A549 (cell line): ENCODE measurements around the gene MXRA7. TPM values are rescaled to one million over a fixed set of nuclear protein-coding genes. Genes with fewer than 3 reads are reported as not detected.

ENCODE experiments used
- ATAC-seq, 2 experiments: fragments of 200-7000 bp in 1 of 2; fragments of >200 bp in 1 of 2; cut with Nextera tagmentation in 1 of 2; cut with Tn5 transposase in 1 of 2; 3 replicates each; pipeline versions ENCODE4 v1.8.0 to v1.9.1; 2018 to 2020; ENCODE audit warnings: mild to moderate bottlenecking in 1 of 2, moderate library complexity in 1 of 2
- CTCF ChIA-PET: fragments of 300-600 bp; sonication (Branson Sonifier 250); formaldehyde crosslinking; extraction: SDS; loops from one replicate; lab custom pipeline; 2021; ENCODE audit warnings: antibody characterized with exemption, inconsistent platforms; lab: Yijun Ruan, JAX
- POLR2A ChIA-PET: fragments of 350-600 bp; formaldehyde crosslinking; extraction: SDS; loops from one replicate; lab custom pipeline; 2021; ENCODE audit warnings: antibody characterized with exemption, inconsistent platforms; lab: Yijun Ruan, JAX
- DNase-seq, 2 experiments: peaks; one replicate each; pipeline versions ENCODE4 v3.0.0 to v3.0.0-alpha.2; 2011 to 2016; ENCODE audit warnings: low read depth in 1 of 2, low spot score in 1 of 2
- FAIRE-seq: peaks from 2 replicates; lab custom pipeline; 2011; peaks lifted over from hg19 to GRCh38; lab: Jason Lieb, UNC
- H3K27ac ChIP-seq, 2 experiments: fragments of >200 bp; sonication (Bioruptor Twin); formaldehyde crosslinking; 3 replicates each; pipeline ENCODE4 v1.5.1; 2016 to 2017
- H3K4me1 ChIP-seq: fragments of >200 bp; sonication (Bioruptor Twin); formaldehyde crosslinking; 3 replicates; pipeline ENCODE4 v1.6.1; 2016
- H3K4me2 ChIP-seq: fragments of >200 bp; sonication (Bioruptor Twin); formaldehyde crosslinking; 3 replicates; pipeline ENCODE4 v1.6.1; 2016
- H3K4me3 ChIP-seq: fragments of >200 bp; sonication (Bioruptor Twin); formaldehyde crosslinking; 3 replicates; pipeline ENCODE4 v1.5.1; 2016
- H3K9me3 ChIP-seq: fragments of >200 bp; sonication (Bioruptor Twin); formaldehyde crosslinking; 3 replicates; pipeline ENCODE4 v1.6.1; 2016
- BCL3 ChIP-seq: fragments of >200 bp; sonication (Bioruptor Twin); formaldehyde crosslinking; IDR thresholded peaks from 3 replicates; pipeline ENCODE4 v1.6.1; 2016
- BHLHE40 ChIP-seq: IDR thresholded peaks from 2 replicates; pipeline ENCODE4 v1.6.1; 2012; ENCODE audit warnings: low read depth, low read length, inconsistent platforms
- CBX8 ChIP-seq: fragments of 200-600 bp; sonication (generic); IDR thresholded peaks from 2 replicates; pipeline ENCODE4 v1.6.1; 2016
- CEBPB ChIP-seq, 2 experiments: fragments of >200 bp in 1 of 2; sonication (Bioruptor Twin) in 1 of 2; formaldehyde crosslinking in 1 of 2; IDR thresholded peaks; 2 replicates each; pipeline ENCODE4 v1.6.1; 2012 to 2016
- CHD2 ChIP-seq: fragments of 150-350 bp; IDR thresholded peaks from 2 replicates; pipeline ENCODE4 v1.6.1; 2014; ENCODE audit warnings: low read length; ENCODE audit not compliant: partially characterized antibody
- CHD4 ChIP-seq: fragments of 200-600 bp; sonication (generic); IDR thresholded peaks from 2 replicates; pipeline ENCODE4 v1.6.1; 2016; ENCODE audit warnings: antibody characterized with exemption, mild to moderate bottlenecking, borderline replicate concordance
- E2F6 ChIP-seq: IDR thresholded peaks from 2 replicates; pipeline ENCODE4 v1.6.1; 2012; ENCODE audit warnings: low read depth, borderline replicate concordance
- EP300 ChIP-seq, 2 experiments: fragments of >200 bp; sonication (Bioruptor Twin); formaldehyde crosslinking; IDR thresholded peaks; 2 replicates in 1 of 2; 3 replicates in 1 of 2; pipeline ENCODE4 v1.6.1; 2016 to 2017
- HDAC2 ChIP-seq: fragments of 200-600 bp; sonication (generic); IDR thresholded peaks from 2 replicates; pipeline ENCODE4 v1.6.1; 2016
- JUN ChIP-seq, 2 experiments: fragments of >200 bp; sonication (Bioruptor Twin); formaldehyde crosslinking; IDR thresholded peaks; 2 replicates in 1 of 2; 3 replicates in 1 of 2; pipeline ENCODE4 v1.6.1; 2016 to 2017
- KDM1A ChIP-seq: fragments of 200-600 bp; sonication (generic); IDR thresholded peaks from 2 replicates; pipeline ENCODE4 v1.6.1; 2016; ENCODE audit warnings: low read depth, mild to moderate bottlenecking
- MAX ChIP-seq: IDR thresholded peaks from 2 replicates; pipeline ENCODE4 v1.6.1; 2012
- MYC ChIP-seq: IDR thresholded peaks from 2 replicates; pipeline ENCODE4 v1.6.1; 2012; ENCODE audit warnings: mild to moderate bottlenecking, inconsistent platforms, low read length, improper control_type of control experiment, borderline replicate concordance
- NFE2L2 ChIP-seq: fragments of 150-350 bp; conservative IDR thresholded peaks from 2 replicates; pipeline ENCODE4 v1.6.1; 2014; ENCODE audit warnings: low read length
- PHF8 ChIP-seq: fragments of 200-600 bp; sonication (generic); IDR thresholded peaks from 2 replicates; pipeline ENCODE4 v1.6.1; 2016; ENCODE audit warnings: low read depth, mild to moderate bottlenecking, antibody characterized with exemption, moderate library complexity, borderline replicate concordance
- RAD21 ChIP-seq, 2 experiments: fragments of >200 bp in 1 of 2; sonication (Bioruptor Twin) in 1 of 2; formaldehyde crosslinking in 1 of 2; IDR thresholded peaks in 1 of 2; conservative IDR thresholded peaks in 1 of 2; 2 replicates in 1 of 2; 3 replicates in 1 of 2; pipeline ENCODE4 v1.6.1; 2012 to 2018; ENCODE audit warnings: inconsistent platforms in 1 of 2
- RFX5 ChIP-seq: fragments of 450-650 bp; IDR thresholded peaks from 2 replicates; pipeline ENCODE4 v1.7.1; 2014; ENCODE audit warnings: antibody characterized with exemption, mild to moderate bottlenecking, moderate library complexity
- RNF2 ChIP-seq: fragments of 200-600 bp; sonication (generic); IDR thresholded peaks from 2 replicates; pipeline ENCODE4 v1.6.1; 2016; ENCODE audit warnings: low read depth, mild to moderate bottlenecking, antibody characterized with exemption, moderate library complexity, borderline replicate concordance
- SMC3 ChIP-seq: fragments of >200 bp; sonication (Bioruptor Twin); formaldehyde crosslinking; IDR thresholded peaks from 3 replicates; pipeline ENCODE4 v1.6.1; 2018; ENCODE audit warnings: inconsistent platforms
- TP53 ChIP-seq: fragments of 250-450 bp; sonication (Bioruptor Pico); IDR thresholded peaks from 2 replicates; pipeline ENCODE4 v1.5.0; 2021; ENCODE audit warnings: mild to moderate bottlenecking, moderate library complexity
- ZC3H11A ChIP-seq: fragments of 450-650 bp; IDR thresholded peaks from 2 replicates; pipeline ENCODE4 v1.6.1; 2014; ENCODE audit warnings: antibody characterized with exemption, mild to moderate bottlenecking
- ZNF302 ChIP-seq: fragments of 250-450 bp; sonication (Bioruptor Pico); IDR thresholded peaks from 2 replicates; pipeline ENCODE4 v1.9.0; 2021; ENCODE audit warnings: inconsistent platforms, mild to moderate bottlenecking, moderate library complexity
- ZSCAN20 ChIP-seq: fragments of 250-450 bp; sonication (Bioruptor Pico); IDR thresholded peaks from 2 replicates; pipeline ENCODE4 v1.8.0; 2022; ENCODE audit warnings: mild to moderate bottlenecking, moderate library complexity
- WGBS: methylation state at CpG from one replicate; pipeline ENCODE4 v1.1.6; 2017; ENCODE audit errors: missing lambda C conversion rate; 5-methylcytosine and 5-hydroxymethylcytosine counted together
- polyA plus RNA-seq, 4 experiments: library from polyadenylated mRNA; depleted of rRNA in 3 of 4; stranded (reverse); fragments of >200 nt; fragmentation: RNase III in 1 of 4; extraction: RNeasy Plus Mini Kit Qiagen cat#74134 plus additional on column Dnase treatment in 1 of 4; gene quantifications; 2 replicates in 3 of 4; 3 replicates in 1 of 4; pipeline ENCODE4 v1.2.3, GENCODE V29; 2011 to 2017
- TF ChIP-seq, protein P1 (sequence below): fragments of >200 bp; sonication (Bioruptor Twin); formaldehyde crosslinking; IDR thresholded peaks from 3 replicates; pipeline ENCODE4 v1.5.1; 2016
- TF ChIP-seq, protein P2 (sequence below): fragments of 250-450 bp; sonication (Bioruptor Pico); IDR thresholded peaks from 2 replicates; pipeline ENCODE4 v1.5.0; 2020; ENCODE audit warnings: low read depth, mild to moderate bottlenecking, moderate library complexity

Gene MXRA7
- polyA plus RNA-seq, 2 of the 4 experiments (the other 2 are of a cell fraction): 47.8 to 57.2 TPM

DNA sequence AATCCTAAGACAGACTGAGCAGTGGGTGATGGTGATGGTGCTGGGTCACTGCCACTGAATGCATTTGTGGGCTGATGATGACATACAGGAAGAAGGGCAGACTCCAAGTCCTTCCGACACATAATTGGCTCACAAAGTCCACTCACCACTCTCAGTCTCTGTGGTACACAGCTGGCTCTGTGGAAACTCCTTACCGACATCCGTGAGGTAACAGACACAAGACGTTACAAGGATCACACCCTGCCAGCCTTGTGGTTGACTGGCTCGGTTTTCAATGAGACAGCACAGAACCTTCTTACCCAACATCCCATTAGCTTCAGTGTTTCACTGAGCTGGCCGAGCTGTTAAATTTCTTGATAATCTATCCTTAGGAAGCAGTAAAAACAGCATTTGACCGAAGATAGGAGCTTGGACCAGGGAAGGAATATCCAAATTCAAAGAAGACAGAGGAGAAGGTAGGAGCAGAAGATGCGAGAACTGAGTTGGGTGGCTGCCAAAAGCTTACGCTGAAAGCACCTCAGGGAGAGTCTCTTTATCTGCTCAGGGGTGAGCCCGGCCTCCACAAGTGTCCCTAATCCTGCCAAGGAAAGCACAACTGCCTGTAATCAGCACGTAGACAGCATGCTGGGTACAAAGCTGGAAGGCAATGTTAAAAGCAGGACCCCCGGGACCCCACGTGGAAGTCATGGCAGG lies 5.5 kb upstream of the MXRA7 start:
- Histone ChIP-seq H3K9me3 (no peaks in the 10 kb centered on the region), H3K4me2 (no peak overlapping the region)
- TF ChIP-seq MYC (no peak), ZSCAN20 (CRISPR knock-in tag) (no peak), BHLHE40 (no peak), CHD2 (no peak), EP300 (IDR thresholded peaks at IDR 0.05) (no peak), RAD21 (conservative IDR thresholded peaks at IDR 0.05 in 1 of 2, IDR thresholded peaks at IDR 0.05 in 1 of 2) (no peak), JUN (IDR thresholded peaks at IDR 0.05) (no peak)
- TF ChIP-seq, all 56 proteins: peak for 0
- H3K4me3 ChIP-seq: no peak overlapping the region
- ChIA-PET CTCF (interaction anchor here (0.9 to 26.0 kb wide), 14 partner anchors 9 to 225 kb away, joined by 3 to 456 read pairs (median 8); partner anchors contain the start of genes JMJD6 and METTL23), POLR2A (interaction anchor here (1.8 kb wide), 1 partner anchor 10 kb away, joined by 5 read pairs; the partner anchor contains the start of genes JMJD6 and METTL23)
- WGBS: 87% methylated on average over 13 of the region's 13 CpGs
- DNase-seq: no peak
- peaks cover 6% of the 10 kb centered on the region for H3K4me1 ChIP-seq
- no peak overlapping the region for H3K27ac ChIP-seq
- ATAC-seq: no peak
- FAIRE-seq: no peak

DNA sequence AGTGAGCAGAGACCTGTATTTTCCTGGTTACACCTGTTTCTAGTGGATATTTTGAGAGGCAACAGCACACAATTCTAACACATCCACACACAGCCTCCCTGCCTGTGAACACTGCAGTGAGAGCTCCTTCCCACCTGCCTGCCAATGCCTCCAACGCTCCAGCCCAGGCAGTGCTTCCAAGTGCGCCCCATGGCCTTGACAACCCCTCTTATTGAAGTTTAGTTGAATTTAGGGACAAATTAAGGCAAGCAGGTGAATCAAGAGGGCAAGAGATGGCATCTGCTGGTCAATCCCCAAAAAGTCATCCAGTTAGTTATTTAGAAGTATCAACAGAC lies 4.7 kb upstream of the MXRA7 start:
- CTCF ChIA-PET: interaction anchor here (0.7 to 26.0 kb wide), 24 partner anchors 10 to 226 kb away, joined by 3 to 456 read pairs (median 6); partner anchors contain the start of genes JMJD6, METTL23 and PRCD
- FAIRE-seq (no peak), ATAC-seq (no peak), DNase-seq (no peak)
- H3K9me3 ChIP-seq: no peaks in the 10 kb centered on the region
- H3K27ac ChIP-seq: no peak overlapping the region
- peaks cover 9% of the 10 kb centered on the region for H3K4me1 ChIP-seq
- WGBS: 93% methylated on average over 2 of the region's 2 CpGs
- H3K4me3 ChIP-seq: no peak overlapping the region
- POLR2A ChIA-PET: no interaction called here
- TF ChIP-seq ZC3H11A (no peak), PHF8 (no peak), KDM1A (no peak), MAX (no peak), JUN (IDR thresholded peaks at IDR 0.05) (no peak), NFE2L2 (no peak), RNF2 (no peak), CBX8 (no peak), HDAC2 (no peak), BCL3 (no peak), ZNF302 (CRISPR knock-in tag) (no peak), MYC (no peak), E2F6 (no peak), RFX5 (no peak), CEBPB (IDR thresholded peaks at IDR 0.05) (no peak)
- no peak overlapping the region for H3K4me2 ChIP-seq

GRCh38 chr17:76714822-76715495 lies 4.2 kb upstream of the MXRA7 start:
- no peaks in the 10 kb centered on the region for H3K9me3 ChIP-seq
- 18% methylated on average over 4 of the region's 4 CpGs for WGBS
- DNase-seq (peak in 1 of 2 experiments; percentile 57), FAIRE-seq (no peak), ATAC-seq (peak in 1 of 2 experiments; percentile 48; a peak in 3 of 6 replicates)
- POLR2A ChIA-PET: no interaction called here
- peaks cover 12% of the 10 kb centered on the region for H3K4me1 ChIP-seq
- H3K27ac ChIP-seq: no peak overlapping the region
- CTCF ChIA-PET: interaction anchor here (0.6 to 26.0 kb wide), 33 partner anchors 11 to 1472 kb away, joined by 3 to 456 read pairs (median 5); partner anchors contain the start of genes JMJD6, METTL23, PRCD and ST6GALNAC2
- no peak overlapping the region for H3K4me2 ChIP-seq
- no peak for TF ChIP-seq TP53 (CRISPR knock-in tag)
- peak; percentile 77 for TF ChIP-seq RAD21 (conservative IDR thresholded peaks at IDR 0.05 in 1 of 2, IDR thresholded peaks at IDR 0.05 in 1 of 2)
- no peak for TF ChIP-seq CHD4
- TF ChIP-seq, protein P1, sequence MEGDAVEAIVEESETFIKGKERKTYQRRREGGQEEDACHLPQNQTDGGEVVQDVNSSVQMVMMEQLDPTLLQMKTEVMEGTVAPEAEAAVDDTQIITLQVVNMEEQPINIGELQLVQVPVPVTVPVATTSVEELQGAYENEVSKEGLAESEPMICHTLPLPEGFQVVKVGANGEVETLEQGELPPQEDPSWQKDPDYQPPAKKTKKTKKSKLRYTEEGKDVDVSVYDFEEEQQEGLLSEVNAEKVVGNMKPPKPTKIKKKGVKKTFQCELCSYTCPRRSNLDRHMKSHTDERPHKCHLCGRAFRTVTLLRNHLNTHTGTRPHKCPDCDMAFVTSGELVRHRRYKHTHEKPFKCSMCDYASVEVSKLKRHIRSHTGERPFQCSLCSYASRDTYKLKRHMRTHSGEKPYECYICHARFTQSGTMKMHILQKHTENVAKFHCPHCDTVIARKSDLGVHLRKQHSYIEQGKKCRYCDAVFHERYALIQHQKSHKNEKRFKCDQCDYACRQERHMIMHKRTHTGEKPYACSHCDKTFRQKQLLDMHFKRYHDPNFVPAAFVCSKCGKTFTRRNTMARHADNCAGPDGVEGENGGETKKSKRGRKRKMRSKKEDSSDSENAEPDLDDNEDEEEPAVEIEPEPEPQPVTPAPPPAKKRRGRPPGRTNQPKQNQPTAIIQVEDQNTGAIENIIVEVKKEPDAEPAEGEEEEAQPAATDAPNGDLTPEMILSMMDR: peak; percentile 97
- TF ChIP-seq, protein P2, sequence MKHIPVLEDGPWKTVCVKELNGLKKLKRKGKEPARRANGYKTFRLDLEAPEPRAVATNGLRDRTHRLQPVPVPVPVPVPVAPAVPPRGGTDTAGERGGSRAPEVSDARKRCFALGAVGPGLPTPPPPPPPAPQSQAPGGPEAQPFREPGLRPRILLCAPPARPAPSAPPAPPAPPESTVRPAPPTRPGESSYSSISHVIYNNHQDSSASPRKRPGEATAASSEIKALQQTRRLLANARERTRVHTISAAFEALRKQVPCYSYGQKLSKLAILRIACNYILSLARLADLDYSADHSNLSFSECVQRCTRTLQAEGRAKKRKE (CRISPR knock-in tag): no peak
- peak; percentile 85 for TF ChIP-seq SMC3
- no peak overlapping the region for H3K4me3 ChIP-seq
